HG03457 (cell line): ENCODE measurements around the gene GLRX5.

Experiments used
- ATAC-seq: cut with Tn5 transposase; IDR thresholded peaks from one replicate; pipeline ENCODE4 v1.9.1; 2021; ENCODE audit warnings: moderate number of reproducible peaks; ENCODE audit not compliant: unreplicated experiment

GLRX5 gene

DNA sequence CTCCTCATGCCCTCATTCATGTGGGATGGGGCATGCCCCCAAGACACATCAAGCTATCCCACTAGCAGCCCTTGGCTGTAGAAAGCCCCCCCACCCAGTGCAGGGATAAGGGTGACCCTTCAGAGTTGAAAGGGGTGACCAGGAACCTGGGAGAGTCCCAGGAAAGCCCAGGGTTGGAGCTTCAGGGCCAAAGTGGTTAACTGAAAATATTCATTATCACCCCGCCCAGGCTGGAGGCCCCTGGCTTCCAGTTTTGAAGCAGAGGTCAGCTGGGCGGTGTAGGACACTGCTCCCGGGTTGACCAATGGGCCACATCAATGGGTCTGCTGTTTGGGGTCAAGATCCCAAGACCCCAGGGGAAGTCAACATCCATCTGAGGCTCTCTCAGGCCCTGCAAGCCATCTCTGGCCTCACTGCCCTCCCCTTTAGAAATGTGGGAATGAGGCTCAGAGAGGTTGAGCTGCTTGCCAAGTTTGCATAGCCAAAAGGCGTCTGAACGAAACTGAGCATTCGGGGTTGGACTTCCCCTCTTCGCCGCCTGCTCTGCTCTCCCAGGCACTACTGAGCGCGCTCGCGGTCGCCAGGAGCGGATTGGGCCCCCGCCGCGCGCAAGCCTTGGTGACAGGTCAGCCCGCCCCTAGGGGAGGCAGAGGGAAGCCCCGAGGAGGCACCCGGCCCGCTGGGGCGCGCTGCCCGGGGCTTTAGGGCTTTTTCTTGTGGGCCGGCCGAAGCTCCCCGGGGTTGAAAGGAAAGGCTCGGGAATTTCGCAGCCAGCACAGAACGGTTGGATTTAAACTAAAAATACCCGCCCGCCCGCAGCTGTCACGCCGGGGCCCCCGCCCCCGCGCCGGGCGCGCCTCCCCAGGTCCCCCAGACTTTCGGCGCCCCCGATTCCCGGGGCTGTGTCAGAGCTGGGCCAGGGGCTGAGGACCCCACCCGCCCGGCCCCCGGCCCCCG, 19.0 kb upstream of the GLRX5 start:
- peak; percentile 74 for ATAC-seq

GRCh38 chr14:95516554-95517181, 18.2 kb upstream of the GLRX5 start, which contains the start of gene SYNE3:
TSS of gene SYNE3 (minus strand) at chr14:95516650. CDS start at chr14:95475821, 40,829 bp downstream.
- peak; percentile 30 for ATAC-seq

DNA sequence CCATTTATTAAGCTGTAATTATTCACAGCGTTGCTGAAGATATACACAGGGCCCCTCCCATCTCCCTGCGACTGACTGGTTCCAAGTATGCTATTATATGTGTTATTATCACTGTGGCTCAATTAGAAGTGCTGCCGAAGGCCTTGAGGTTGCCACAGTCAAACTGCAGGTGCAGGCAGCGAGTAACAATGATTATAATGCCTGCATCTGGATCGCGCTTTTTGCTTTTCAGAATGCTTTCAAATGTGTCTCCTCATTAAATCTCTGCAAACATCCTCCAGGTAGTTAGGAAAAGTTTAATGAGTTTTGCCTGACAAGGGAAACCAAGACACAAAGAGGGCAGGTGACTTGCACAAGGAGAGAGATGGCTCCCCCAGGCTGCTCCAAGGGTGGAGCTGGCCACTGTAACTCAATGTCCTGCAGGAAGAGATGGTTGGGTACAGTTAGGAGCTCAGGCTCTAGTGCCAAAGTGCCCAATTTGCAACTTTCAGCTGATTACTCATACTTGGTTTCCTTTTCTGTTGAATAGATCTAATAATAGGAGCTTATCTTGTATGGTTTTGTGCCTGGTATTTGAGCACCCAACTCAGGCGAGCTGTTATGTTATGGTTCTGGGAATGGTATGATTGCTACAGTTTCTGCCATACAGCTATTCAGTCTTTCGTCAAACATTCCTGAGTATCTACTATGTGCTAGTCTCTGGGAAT, 16.7 kb upstream of the GLRX5 start:
- ATAC-seq: no peak

DNA sequence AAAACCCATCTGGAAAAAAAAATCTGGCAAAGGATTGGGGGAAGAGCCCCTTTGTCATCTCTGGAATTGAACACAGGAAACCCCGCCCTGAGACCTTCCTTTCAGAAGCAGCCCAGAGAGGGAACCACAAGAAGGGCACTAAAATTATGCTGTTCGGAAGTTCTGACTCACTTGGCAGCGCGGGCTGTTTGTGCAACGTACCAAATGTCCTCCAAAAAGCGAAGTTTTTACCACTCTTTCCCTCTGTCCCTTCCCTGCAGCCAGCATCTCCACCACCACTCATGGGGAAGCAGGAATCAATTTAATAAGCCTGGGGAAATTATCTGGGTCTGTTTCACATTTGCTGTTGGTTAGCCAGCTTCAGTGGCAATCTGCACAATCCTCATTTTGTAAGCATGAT, 15.2 kb upstream of the GLRX5 start:
- no peak for ATAC-seq

- no peak for ATAC-seq
Observed at GRCh38 chr14:95520346-95520745, 14.5 kb upstream of the GLRX5 start.

GRCh38 chr14:95521001-95521400, 13.8 kb upstream of the GLRX5 start:
- no peak for ATAC-seq

DNA sequence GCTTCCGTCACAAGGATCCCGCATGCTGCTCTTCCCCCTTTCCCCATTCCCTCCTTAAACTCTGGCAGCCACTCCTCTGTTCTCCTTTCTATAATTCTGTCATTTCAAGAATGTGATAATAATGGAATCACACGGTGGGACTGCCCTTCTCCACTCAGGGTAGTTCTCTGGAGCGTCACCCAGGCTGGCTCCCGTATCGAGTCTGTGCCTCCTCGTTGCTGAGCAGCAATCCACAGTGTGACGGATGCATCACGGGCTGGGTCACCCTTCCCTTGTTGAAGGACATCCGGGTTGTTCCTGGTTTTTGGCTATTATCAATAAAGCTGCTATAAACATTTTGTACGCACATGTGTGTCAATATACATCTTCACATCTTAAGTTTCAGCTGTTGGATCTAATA, 12.7 kb upstream of the GLRX5 start:
- no peak for ATAC-seq

GRCh38 chr14:95522556-95522955, 12.3 kb upstream of the GLRX5 start:
- ATAC-seq: no peak

GRCh38 chr14:95523051-95523814, 11.6 kb upstream of the GLRX5 start:
- ATAC-seq: no peak

- ATAC-seq: no peak
Observed at GRCh38 chr14:95523815-95524448, 10.9 kb upstream of the GLRX5 start.

DNA sequence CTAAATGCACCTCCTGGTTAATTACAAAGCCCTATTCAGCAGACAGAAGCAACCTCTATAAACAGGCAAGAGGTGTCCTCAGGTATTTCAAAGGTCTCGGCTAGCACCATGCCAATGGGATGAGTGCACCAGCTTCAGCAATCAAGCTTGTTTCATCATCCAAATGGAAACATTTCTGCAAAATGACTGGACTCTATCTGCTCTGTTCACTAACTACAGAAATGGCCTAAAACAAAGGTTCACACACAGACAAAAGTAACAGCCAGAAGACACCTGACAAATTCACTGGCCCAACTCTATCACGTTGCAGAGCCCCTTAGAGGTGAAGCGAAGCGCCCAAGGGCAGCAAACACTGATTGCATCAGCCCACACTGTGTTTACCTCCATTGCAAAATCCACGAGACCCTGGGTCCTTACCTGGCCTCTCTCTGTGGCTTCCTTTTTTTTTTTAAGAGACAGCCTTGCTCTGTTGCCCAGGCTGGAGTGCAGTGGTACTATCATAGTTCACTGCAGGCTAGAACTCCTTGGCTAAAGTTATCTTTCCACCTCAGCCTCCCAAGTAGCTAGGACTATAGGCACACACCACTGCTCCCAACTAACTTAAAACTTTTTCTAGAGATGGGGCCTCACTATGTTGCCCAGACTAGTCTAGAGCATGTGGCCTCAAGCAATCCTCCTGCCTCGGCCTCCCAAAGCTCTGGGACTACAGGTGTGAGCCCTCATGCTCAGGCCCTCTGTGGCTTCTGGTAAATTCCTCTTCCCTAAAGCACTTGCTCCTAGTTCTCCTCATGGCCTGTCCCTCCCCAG, 9.9 kb upstream of the GLRX5 start:
- no peak for ATAC-seq

DNA sequence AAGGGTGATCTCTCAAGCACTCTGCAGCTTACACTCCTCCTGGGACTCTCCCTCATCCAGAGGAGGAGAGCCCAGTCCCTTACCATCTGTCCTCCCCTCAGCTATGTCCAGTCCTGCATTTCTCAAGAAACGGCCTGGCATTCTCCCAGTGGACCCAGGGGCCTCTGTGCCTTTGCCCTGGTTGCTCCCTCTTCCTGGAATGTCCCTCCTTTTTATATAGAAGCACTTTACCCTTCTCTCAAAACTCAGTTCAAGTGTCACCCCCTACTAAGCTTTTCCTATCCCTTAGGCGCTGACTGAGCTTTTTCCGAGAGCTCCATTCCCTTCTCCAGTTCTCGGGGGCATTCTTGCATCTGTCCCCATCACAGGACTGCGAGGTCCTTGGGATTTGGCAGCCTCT, 8.9 kb upstream of the GLRX5 start:
- no peak for ATAC-seq

GRCh38 chr14:95526483-95527386, 8.1 kb upstream of the GLRX5 start:
- no peak for ATAC-seq

DNA sequence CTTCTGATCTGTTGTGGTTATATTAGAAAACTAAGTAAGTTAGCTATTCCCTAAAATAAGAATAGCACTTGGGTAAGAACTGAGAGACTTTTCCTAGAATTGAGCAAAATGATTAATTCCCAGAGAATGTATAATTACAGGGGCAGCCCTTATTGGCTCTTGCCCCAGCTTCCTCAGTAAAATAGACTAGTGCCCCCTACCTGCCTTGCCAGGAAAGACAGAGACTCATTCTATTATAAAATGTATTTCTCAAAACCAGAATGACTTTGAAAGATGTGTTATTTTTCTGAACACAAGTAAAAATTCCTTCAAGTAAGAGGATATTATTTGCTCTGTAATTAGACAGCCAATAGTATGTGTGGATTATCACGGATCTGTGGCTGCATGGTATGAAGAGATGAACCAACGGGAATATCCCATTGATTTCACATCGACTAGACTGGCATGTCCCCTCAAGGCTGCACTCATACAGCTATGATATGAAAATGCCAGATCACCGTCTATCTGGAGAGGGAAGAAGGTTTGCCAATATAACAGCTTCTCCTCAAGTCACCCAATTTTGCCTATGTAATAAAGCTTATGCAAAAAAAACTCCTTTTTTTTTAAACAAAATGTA, 7.4 kb upstream of the GLRX5 start:
- no peak for ATAC-seq

DNA sequence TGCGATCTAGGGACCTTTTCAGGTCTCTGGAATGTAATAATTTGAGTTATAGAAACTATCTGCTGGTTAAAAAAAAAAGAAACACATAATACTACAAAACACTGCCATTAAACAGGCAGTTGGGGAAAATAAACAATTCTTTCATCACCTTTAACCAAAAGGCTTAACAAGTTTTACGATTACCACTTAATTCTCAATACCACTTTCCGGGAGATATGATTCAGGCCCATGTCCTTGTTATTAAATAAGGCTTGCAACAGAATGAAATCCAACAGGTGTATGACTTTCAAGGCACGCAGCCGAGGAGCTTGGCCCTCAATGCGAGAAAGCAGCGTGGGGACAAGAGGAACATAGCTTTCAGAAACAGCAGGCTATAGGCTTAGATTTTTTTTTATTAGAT, 5.6 kb upstream of the GLRX5 start:
- ATAC-seq: no peak

GRCh38 chr14:95530473-95531276, 4.2 kb upstream of the GLRX5 start:
- no peak for ATAC-seq

DNA sequence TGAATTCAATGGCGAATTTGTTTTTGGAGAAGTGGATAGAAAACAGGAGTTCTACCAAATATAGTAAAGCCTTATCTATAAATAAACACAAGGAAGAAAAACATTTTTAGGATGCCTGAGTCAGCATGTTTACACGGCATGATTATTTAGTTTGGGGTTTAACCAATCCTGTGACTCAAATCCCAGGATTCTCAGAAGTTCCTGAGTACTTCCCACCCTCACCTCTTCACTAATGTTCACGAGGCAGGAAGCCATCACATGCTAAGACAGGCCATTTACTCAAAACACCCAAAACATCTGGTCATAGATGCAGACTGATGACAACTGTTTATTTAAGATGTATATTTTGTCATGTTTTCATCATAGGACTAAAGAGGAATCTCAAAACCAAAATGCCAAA, 3.4 kb upstream of the GLRX5 start:
- no peak for ATAC-seq
